ENCODE data around the gene SPINK6.

SPINK6 gene

GRCh38 chr5:148202531-148203203 lies at the start of gene SPINK6:
SPINK6 (plus strand) TSS chr5:148203042; CDS start chr5:148203097, 55 bp downstream.
- no peak within 1 kb of the TSS for H3K4me3 Mint-ChIP-seq
- no peaks in the 10 kb centered on the region for H3K9me3 Mint-ChIP-seq

GRCh38 chr5:148156609-148157008 lies 46.2 kb upstream of the SPINK6 start:
- H3K4me3 Mint-ChIP-seq: no peak overlapping the region
- DNase-seq: no peak
- H3K27ac Mint-ChIP-seq: no peak overlapping the region
- H3K4me1 Mint-ChIP-seq: no peaks in the 10 kb centered on the region
- no peaks in the 10 kb centered on the region for H3K36me3 Mint-ChIP-seq (ENCODE audit: low read depth)
- no peaks in the 10 kb centered on the region for H3K27me3 Mint-ChIP-seq (ENCODE audit: low read depth, poor library complexity)
- no peak for TF ChIP-seq CTCF (IDR thresholded peaks at IDR 0.05)
- H3K9me3 Mint-ChIP-seq: peaks cover 5% of the 10 kb centered on the region

More at GRCh38 chr5:148202531-148203203, at the start of gene SPINK6:
- Mint-ChIP-seq H3K27ac (no peak within 1 kb of the TSS), H3K36me3 (ENCODE audit: low read depth) (no peaks in the 10 kb centered on the region), H3K4me1 (no peaks in the 10 kb centered on the region), H3K27me3 (ENCODE audit: low read depth, poor library complexity) (no peaks in the 10 kb centered on the region)
- TF ChIP-seq CTCF (IDR thresholded peaks at IDR 0.05): no peak
- DNase-seq: no peak

GRCh38 chr5:148162038-148162437 lies 40.8 kb upstream of the SPINK6 start:
- DNase-seq: no peak
- Mint-ChIP-seq H3K4me1 (no peaks in the 10 kb centered on the region), H3K27me3 (ENCODE audit: low read depth, poor library complexity) (peaks cover 4% of the 10 kb centered on the region), H3K9me3 (no peaks in the 10 kb centered on the region), H3K4me3 (no peak overlapping the region), H3K36me3 (ENCODE audit: low read depth) (no peaks in the 10 kb centered on the region), H3K27ac (no peak overlapping the region)
- TF ChIP-seq CTCF (IDR thresholded peaks at IDR 0.05): no peak

GRCh38 chr5:148163345-148163744 lies 39.5 kb upstream of the SPINK6 start:
- Mint-ChIP-seq H3K27me3 (ENCODE audit: low read depth, poor library complexity) (peaks cover 4% of the 10 kb centered on the region), H3K9me3 (no peaks in the 10 kb centered on the region), H3K4me3 (no peak overlapping the region), H3K4me1 (no peaks in the 10 kb centered on the region), H3K27ac (no peak overlapping the region), H3K36me3 (ENCODE audit: low read depth) (no peaks in the 10 kb centered on the region)
- TF ChIP-seq CTCF (IDR thresholded peaks at IDR 0.05): no peak
- DNase-seq: no peak

- no peak overlapping the region for H3K4me3 Mint-ChIP-seq
- H3K36me3 Mint-ChIP-seq (ENCODE audit: low read depth): no peaks in the 10 kb centered on the region
- peaks cover 4% of the 10 kb centered on the region for H3K27me3 Mint-ChIP-seq (ENCODE audit: low read depth, poor library complexity)
- H3K9me3 Mint-ChIP-seq: no peaks in the 10 kb centered on the region
- DNase-seq: no peak
- no peak overlapping the region for H3K27ac Mint-ChIP-seq
- H3K4me1 Mint-ChIP-seq: no peaks in the 10 kb centered on the region
- no peak for TF ChIP-seq CTCF (IDR thresholded peaks at IDR 0.05)
Observed at GRCh38 chr5:148166550-148167283, 36.1 kb upstream of the SPINK6 start.
